ENCODE data around the gene MRPS17.

MRPS17 gene

DNA sequence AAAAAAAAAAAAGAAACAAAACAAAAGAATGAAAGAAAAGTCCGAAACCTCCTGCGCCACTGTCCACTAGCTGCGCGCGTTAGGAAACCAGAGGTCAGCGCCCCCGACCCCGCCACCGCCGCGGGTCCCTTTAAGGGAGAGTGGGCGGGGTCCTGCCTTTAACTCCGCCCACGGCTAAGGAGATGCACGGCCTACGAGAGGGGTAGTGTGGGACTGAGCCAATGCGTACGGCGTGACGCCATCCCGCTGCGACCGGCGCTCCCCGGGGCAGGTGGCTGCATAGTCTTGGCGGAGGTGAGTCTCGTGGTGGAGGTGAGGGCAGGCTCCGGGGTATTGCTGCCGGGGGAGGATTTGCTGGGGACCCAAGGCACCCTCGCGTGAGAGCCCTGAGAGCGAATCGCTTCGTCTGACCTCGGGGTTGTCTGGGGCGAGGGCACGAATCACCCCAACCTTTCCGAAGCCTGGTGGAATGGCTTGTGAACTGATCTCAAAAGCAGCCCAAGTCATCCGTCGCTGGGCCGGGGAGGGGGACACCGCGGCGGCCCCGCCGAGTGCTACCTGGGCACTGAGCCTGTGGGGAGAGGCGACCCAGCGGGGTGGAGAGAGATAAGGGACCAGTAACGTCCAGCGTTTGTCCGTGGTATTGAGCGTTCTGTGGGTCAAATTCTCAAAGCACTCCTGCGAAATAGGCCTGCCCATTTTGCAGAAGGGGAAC, at the start of gene MRPS17:
MRPS17 (plus strand) TSS at position 241 of the 715 bp plus-strand sequence. CDS start 1,319 bp downstream, outside the sequence.
- peak; percentile 96 for DNase-seq

DNA sequence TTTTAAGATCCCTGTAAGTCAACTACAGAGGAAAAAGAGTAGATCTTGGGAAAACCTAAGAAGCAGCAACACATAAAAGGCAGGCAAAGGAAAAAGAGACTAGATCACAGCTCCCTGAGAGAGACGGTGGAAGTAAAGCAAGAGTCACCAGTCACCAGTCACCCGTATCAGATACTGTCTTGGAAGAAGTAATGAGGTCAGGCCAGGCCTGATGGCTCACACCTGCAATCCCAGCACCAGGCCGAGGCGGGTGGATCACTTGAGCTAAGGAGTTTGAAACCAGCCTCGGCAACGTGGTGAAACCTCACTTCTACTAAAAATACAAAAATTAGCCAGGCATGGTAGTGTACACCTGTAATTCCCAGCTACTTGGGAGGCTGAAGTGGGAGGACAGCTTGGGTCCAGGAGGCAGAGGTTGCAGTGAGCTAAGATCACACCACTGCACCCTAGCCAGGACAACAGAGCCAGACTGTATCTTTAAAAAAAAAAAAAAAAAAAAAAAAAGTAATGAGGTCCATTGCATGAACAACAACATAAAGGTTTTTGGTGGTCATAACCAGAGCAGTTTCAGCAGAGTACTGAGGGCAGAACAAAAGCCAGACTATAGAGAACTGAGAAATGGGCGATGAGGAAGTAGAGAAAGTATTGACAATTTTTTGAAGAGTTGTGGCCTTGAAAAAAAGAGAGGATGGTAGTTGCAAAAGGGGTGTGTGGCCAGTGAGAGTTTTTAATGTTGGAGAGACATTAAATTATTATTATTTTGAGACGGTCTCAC, 47.5 kb upstream of the MRPS17 start:
- peak; percentile 13 for DNase-seq

DNA sequence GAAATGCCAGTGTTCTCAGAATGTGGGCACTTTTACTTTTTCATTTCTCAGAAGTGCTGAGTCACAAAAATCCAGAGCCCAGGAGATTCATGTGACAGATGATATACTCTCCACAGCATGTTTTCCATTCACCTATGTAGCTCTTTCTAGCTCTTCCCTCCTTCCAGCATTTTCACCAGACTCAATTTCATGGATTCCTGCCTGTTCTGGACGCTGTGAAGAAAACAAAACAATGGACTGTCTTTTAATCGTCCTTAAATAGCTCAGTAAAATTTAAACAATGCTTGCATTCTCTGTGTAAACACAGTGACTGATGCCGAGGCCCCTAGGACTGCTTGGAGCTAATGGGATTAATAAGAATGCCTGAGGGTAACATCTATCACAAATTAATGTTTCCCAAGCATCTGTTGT, 38.9 kb upstream of the MRPS17 start:
- peak; percentile 18 for DNase-seq

DNA sequence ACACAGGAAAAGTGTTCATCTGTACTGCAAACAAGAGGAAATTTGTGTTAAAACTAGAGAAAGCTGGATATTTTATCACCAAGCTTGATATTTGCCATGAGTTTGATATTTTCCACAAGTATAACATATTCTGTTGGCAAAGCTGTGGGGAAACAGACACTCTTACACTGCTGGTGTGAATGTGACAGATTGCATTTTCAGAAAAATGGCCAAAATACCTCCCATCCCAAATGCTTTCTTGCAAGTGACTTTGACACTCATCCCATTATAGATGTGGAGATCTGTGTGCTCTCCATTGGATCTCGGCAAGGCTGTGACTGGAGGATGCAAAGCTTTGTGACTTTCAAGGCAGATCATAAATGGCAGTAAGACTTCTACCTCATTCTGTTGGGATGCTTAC, 33.9 kb upstream of the MRPS17 start:
- DNase-seq, result no peak

DNA sequence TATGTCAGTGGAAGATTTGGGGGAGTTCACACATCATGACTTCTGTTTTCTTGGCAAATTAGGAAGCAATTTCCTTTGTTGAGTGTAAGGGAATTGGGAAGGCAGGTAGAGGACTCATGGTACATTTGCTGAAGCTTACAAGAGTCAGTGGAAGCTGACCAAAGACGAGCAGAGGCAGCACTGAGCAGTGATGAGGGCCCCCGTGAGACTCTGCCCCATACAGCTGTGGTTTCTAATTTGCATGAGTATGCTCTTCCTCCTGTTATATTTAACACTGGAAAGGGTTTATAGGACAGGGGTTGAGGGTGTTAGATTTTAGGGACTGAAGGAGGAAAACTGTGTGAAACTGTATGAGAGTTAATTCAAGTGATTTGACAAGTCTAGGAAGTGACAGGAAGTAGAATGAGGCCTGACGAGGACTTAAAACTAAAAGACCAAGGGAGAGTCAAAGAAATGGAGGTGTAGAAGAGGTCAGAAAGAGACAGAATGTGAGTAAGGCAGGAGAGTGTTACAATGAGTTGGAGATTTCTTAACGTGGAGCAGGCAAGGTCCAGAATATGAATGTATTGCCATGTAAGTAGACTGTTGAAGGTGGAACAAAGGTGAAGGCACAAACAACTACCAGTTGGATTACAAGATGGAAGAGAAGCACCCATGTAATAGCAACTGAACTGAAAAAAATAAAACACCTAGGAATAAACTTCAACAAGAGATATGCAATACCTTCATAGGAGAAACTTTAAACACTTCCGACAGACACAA, 23.5 kb upstream of the MRPS17 start:
- DNase-seq, result no peak

DNA sequence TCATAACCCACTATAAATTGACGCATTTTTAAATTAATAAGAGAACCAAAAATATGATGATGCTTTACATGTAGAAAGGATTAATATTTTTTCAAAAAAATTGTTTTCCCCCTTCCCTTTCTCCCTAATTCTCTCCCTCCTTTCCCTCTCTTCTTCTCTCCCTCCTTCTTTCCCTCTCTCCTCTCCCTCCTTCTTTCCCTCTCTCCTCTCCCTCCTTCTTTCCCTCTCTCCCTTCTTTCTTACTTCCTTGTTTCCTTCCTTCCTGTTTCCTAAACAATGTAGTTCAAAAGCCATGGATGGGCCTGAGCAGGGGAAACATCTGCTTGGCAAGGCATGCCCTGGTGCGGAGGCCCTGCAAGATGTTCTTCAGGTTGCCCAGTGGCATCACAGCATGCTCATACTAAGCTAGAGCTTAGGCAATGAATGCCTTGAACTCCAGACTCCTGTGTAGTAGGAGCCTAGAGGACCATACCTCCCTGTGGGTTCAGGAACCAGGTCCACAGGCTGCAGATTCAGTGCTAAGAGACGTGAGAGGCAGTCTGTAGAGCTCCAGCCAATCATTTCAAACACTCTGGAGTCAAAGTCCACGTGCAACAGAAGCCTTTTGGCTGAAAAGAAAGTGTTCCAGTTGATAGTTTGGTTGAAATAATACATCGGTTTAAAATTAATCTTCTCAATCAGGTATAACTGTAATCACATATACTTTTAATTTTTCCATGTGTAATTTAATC, 20.1 kb upstream of the MRPS17 start:
- DNase-seq, result no peak

DNA sequence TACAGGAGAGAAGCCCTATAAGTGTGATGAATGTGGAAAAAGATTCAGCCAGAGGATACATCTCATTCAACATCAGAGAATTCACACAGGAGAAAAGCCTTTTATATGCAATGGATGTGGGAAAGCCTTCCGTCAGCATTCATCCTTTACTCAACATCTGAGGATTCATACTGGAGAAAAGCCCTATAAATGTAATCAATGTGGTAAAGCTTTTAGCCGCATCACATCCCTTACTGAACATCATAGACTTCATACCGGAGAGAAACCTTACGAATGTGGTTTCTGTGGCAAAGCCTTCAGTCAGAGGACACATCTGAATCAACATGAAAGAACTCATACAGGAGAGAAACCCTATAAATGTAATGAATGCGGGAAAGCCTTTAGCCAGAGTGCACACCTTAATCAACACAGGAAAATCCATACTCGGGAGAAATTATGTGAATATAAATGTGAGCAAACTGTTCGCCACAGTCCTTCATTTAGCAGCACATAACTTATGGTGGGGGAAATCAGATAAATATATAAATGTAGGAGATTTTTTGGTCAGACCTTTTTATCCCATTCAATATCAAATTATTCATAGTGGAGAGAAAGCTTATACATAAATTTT, 12.1 kb upstream of the MRPS17 start:
- DNase-seq, result no peak

DNA sequence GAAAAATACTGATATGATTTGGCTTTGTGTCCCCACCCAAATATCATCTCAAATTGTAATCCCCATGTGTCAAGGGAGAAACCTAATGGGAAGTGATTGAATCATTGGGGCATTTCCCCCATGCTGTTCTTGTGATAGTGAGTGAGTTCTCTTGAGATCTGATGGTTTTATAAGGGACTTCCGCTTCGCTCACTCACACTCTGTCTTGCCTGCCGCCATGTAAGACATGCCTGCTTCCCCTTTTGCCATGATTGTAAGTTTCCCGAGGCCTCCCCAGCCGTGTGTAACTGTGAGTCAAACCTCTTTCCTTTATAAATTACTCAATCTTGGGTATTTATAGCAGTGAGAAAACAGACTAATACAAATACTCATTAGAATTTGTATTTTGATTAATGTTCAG, 5.1 kb upstream of the MRPS17 start:
- no peak for DNase-seq

DNA sequence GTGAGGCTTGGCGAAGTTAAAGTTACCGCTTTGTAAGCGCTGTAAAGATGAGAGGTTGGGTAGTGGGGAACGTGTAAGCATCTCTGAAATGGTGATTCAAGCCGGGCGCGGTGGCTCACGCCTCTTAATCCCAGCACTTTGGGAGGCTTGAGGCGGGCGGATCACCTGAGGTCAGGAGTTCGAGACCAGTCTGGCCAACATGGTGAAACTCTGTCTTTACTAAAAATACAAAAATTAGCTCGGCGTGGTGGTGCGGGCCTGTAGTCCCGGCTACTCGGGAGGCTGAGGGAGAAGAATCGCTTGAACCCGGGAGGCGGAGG, 635 bp downstream of the MRPS17 start:
- DNase-seq, result peak; percentile 23

DNA sequence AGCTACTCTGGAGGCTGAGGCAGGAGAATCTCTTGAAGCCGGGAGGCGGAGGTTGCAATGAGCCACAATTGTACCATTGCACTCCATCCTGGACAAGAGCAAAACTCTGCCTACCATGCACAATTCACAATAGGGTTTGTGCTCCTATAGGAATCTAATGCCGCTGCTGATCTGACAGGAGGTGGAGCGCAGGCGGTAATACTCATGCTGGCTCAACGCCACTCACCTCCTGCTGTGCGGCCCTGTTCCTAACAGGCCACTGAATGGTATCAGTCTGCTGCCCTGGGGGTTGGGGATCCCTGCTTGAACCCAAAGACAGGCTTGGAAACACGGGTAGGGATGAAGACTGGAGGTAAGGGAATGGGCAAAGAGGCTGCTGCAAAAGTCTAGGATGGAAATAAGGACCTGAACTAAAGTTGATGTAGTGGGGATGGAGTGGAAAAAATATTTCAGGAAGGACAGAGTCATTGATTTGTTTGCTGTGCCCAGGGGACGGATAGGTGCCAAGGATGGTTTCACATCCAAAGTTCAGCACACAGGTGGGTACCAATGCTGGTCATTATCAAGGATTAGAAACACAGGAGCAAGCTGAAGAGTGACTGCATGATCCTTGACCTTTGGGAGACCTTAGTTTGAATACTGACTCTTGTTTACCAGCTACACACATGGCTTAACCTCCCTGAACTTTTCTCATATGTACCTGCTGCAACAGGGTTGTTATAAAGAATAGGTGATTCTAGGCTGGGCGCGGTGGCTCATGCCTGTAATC, 2.2 kb downstream of the MRPS17 start:
- DNase-seq, result no peak

DNA sequence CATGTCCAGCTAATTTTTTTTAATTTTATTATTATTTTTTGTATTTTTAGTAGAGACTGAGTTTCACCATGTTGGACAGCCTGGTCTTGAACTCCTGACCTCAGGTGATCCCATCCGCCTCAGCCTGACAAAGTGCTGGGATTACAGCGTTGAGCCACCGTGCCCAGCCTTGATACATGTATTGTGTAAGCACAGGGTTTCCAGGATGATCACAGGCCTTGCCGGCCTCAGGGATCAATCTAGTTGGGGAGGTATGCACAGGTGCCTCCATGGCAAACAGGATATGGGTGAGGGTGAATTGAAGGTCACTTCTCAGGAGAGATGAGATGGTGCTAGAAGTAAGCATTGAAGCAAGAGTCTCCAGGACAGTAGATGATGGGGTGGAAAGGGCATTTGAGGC, 5.5 kb downstream of the MRPS17 start:
- DNase-seq, result no peak

DNA sequence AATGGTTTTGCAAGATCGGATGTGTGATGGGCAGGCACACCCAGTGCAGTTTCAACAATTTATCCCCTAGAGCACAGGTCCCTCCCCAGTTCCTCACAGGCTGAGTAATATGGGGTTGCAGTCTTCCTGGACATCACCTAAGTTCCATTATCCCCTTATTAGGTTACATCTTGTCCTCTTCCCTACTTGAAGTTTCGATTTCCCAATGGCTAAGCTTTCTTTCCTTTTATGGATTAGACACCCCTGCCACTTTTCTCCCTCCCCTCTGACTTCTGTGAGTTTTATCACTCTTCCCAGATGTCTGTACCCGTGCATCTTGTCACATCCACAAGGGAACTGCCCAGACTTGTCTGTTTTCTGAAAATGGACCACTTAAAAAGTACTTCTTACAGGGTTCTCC, 10.3 kb downstream of the MRPS17 start:
- DNase-seq, result no peak

DNA sequence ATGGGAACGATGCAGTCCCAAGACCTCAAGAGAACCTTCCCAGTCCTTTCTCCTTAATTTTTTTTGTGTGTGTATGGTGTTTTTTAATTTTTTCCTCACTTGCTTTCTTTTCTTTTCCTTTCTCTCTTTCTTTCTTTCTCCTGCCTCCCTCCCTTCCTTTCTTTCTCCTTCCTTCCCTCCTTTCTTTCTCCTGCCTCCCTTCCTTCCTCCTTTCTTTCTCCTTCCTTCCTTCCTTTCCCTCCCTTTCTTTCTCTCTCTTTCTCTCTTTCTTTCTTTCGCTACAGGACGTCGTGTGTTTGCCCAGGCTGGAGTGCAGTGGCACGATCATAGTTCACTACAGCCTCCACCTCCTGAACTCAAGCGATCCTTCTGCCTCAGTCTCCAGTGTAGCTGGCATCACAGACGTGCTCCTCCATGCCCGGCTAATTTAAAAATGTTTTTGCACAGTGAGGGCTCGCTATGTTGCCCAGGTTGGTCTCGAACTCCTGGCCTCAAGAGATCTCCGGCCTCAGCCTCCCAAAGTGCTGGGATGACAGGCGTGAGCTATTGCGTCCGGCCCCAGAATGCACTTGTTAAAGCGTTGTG, 12.0 kb downstream of the MRPS17 start:
- DNase-seq, result no peak

DNA sequence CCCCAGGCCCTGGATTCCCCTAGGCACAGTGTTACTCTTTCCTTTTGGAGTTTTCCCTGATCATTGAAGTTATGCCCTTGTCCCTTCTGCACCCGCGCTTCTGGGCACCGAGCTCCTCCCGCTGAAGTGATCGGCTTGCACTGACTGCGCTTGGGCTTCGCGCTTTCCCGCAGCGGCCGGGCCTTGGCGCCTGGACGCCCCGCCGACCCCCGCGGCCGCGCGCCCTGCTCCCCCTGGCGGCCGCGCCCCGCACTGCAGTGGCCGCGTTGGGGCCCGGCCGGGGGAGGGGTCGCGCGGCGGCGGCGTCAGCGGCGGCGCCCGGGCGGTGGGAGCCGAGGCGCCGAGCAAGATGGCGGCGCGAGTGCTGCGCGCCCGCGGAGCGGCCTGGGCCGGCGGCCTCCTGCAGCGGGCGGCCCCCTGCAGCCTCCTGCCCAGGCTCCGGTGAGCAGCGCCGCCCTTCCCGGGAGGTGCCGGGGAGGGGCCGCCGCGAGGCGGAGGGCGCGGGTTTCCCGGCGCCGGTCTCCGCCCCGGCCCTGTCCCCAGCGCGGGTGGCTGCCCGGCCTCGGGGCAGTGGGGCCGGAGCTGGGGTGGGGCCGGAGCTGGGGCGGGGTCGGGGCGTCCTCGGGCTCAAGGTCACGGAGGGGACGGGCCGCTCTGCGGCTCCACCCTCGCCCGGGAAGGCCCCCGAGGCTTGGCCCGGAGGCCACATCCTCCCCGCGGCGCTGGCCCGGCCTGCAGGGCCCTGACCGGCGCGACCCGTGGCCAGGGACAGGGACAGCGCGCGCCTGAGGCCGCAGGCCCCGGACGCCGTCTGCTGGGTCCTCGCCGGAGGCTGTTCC, 12.8 kb downstream of the MRPS17 start, which contains the start of gene NIPSNAP2:
NIPSNAP2 (plus strand) TSS at position 325 of the 839 bp plus-strand sequence; CDS start at position 350, 25 bp downstream.
- peak; percentile 83 for DNase-seq

DNA sequence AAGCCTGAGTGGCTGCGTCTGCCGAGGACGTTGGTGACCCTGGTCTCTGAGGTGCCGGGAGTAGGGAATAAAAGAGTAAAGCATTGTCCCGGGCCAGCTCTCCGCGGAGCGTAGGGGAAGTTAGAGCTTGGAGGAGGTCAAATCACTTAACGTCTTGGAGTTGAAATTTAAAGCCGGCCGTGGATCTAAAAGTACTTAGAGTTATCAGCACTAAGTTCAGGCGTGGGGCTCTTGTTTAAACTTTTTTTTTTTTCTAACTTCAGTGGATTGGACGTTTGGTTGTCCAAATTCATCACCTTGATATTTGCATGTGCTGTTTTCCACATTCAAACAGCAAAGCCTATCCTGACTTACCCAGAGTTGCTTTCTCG, 13.4 kb downstream of the MRPS17 start:
- DNase-seq, result no peak

DNA sequence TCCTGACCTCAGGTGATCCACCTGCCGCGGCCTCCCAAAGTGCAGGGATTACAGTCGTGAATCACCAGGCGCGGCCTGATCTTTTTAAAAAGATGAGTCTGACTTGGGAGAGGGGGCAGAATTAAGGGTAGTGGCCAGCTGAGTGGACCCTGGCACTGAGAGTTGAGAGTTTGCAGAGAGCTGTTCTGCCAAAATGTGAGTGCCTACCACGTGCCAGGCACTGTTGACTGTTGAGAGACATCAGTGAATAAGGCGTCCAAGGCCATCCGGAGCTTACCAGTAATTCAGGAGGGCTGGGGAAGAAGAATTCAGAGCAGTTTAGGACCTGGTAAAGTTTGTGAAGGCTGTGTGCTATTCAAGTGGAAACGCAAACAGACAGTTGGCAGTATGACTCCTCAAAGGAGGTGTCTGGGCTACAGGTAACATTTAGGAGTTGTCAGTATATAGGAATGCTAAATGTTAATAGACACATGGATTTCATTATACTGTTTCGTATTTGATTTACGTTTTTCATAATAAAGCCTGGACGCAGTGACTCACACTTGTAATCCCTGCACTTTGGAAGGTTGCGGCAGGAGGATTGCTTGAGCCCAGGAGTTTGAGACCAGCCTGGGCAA, 14.2 kb downstream of the MRPS17 start:
- DNase-seq, result no peak

DNA sequence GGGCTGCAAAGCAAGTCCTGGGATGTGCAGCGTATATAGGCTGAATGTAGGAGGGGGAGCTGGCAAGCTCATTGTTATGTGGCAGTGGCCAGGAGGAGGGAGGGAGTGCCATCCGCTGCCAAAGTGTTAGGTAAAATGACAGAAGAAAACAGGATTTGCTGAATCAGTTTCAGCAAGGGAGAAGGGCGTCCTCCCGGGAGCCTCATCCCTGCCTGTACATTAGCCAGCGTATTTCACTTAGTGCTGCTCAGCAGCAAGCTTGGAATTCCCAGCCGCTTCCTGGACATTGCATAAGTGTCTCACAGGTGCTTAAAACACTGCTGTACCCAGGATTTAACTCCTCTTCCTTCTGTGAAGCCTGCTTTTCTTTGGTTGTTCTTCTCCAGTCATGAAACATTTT, 15.2 kb downstream of the MRPS17 start:
- DNase-seq, result no peak

DNA sequence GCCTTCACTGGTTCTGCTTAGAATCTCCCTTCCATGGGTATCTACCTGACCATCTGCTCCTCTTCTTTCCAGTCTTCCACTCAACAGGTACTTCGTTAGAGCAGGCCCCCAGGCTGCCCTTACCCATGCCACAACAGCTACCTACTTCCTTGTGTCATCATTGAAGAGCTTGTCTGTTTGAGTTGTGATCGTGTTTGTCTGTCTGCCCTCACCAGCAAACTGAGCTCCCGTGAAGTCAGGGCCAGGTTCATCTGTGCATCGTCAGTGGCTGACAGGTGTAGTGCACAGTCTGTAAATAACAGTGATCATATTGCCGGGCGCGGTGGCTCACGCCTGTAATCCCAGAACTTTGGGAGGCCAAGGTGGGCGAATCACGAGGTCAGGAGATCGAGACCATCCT, 17.7 kb downstream of the MRPS17 start:
- DNase-seq, result no peak

DNA sequence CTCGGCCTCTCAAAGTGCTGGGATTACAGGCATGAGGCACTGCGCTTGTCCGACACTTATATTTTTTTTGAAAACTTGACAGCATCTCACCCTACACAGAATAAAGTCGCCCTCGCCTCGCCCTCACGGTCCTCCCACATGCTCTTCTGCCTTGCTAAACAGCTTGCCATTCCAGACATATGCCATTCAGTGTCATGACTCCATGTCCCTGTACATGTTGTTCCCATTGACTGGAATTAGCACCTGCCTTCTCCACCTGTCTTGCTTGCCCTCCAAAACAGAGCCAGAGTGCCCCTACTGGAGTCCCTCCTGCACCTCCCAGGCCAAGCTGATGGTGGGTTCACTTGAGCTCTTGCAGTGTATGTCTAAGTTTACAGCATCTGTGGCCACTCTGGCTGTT, 18.9 kb downstream of the MRPS17 start:
- DNase-seq, result no peak

DNA sequence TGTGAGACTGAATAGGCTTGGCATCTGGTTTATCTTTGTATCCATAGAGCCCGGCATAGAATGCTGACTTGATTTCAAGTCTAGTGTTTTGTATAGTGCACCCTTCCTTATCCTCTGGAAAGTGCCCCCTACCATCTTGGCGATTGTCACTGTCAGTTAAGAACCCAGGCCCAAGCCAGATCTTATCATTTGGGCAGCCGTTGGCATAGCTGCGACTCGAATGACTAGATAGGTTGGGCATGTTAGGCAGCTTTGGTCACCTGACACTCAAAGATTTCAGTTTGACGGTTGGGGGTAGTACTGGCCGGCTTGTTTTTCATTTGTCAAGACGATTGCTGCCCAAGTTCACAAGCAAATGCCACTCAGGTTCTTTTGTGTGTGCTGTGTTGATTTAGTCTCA, 19.3 kb downstream of the MRPS17 start:
- no peak for DNase-seq
